Activated CD4-positive, alpha-beta T cell treated with anti-CD3 and anti-CD28 coated beads, Interleukin-2, Interleukin-4, amounts not matched to agents 100 ng/mL and 50 ng/mL, durations not matched to agents 16 hours and 8 hours (primary cell): ENCODE measurements around the gene ZNF579.
"Not testable (repeated sequence)": the region's sequence is repeated elsewhere in the genome, so short reads cannot be mapped to it uniquely, and the experiment has no call there.

Source experiments
- DNase-seq: peaks from one replicate; pipeline ENCODE4 v3.0.0-alpha.2; 2020; ENCODE audit warnings: low spot score

ZNF579 gene

DNA sequence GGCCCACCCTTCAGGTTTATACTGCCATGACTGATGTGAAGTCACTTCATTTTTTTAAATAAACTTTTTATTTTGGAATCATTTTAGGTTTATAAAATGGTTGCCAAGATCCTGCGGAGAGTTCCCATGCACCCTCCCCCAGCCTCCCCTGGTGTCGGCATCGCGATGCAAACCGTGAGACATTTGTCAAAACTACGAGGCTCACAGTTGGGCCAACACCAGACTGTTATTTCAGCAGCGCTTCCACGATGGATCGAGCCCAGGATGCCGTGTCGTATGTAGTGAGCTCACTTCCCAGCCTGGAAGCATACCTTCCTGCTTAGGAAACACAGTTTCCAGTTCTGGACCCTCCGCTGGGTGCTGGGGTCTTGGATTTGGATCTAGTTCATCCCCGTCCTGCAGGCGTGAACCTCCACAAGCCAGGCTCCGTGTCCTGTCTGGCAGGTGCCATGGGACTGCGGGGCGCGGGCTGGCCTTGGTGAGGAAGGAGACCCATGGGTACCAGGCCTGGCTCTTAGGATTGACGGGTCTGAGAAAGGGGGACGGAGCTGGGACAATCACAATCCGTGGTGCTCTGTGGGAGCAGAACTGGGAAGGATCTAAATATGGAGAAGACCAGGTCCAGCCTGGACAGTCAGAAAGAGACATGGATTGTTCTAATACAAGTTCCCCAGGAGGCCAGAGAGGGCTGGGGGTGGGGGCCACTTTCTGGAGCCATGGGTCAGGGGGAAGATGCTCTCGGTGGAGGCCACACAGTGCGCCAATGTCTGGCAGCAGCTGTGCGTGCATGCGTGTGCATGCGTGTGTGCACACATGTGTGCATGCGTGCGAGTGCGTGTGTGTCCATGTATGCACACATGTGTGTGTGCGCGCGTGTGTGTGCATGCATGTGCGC, 41.3 kb downstream of the ZNF579 start:
- no peak for DNase-seq

DNA sequence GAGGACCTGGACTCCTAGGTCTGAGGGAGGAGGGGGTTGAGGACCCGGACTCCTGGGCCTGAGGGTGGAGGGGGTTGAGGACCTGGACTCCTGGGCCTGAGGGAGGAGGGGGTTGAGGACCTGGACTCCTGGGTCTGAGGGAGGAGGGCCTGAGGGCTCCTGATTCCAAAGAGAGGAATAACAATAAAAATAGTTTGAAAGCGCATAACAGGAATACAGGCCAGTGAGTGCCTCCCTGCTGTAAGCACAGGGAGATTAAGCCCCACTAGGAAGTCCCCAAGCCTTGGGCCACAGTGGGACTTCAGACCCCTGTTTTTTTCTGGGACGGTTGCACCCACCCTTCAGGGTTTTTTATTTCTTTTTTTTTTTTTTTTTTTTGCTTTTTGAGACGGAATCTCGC, 42.5 kb downstream of the ZNF579 start:
- DNase-seq: no peak

DNA sequence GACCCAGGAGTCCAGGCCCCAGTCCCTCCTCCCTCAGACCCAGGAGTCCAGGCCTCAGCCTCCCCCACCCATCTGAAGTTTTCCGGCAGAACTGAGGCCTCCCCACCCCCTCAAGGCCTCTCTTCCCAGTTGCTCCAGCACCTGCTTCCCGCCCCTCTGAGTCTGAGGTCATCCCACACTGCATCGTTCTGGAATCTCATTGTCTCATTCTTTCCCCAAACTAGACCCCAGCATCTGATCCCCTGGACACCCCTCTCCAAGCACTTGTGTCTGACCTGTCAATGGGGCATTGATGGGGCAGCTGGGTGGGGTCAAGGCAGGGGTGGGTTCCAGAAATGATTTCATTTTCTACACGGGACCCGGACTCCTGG, 42.9 kb downstream of the ZNF579 start:
- no peak for DNase-seq

DNA sequence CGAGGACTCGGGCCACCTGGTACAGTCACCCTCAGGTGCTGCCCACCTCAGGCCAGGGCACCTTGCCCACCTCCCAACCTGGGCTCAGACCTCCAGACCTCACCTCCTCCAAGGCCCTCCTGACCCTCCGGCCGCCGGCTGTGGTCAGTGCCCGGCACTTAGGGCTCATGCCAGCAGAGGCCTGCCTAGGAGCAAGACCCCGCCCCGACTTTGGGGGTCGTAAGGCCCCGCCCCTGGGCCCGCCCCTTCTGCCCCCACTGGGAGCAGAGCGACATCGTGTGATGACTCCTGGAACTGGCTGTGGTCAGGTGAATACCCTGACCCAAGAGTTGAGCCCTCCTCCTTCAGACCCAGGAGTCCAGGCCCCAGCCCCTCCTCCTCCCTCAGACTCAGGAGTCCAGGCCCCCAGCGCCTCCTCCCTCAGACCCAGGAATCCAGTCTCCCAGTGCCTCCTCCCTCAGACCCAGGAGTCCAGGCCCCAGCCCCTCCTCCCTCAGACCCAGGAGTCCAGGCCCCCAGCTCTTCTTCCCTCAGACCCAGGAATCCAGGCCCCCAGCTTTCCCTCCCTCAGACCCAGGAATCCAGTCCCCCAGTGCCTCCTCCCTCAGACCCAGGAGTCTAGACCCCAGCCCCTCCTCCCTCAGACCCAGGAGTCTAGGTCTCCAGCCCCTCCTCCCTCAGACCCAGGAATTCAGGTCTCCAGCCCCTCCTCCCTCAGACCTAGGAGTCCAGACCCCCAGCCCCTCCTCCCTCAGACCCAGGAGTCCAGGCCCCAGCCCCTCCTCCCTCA, 43.5 kb downstream of the ZNF579 start, which contains the start of gene SBK2:
Gene SBK2, minus strand, starts transcription at position 183 of the 790 bp plus-strand sequence. CDS start 839 bp downstream, outside the sequence.
- DNase-seq: no peak

DNA sequence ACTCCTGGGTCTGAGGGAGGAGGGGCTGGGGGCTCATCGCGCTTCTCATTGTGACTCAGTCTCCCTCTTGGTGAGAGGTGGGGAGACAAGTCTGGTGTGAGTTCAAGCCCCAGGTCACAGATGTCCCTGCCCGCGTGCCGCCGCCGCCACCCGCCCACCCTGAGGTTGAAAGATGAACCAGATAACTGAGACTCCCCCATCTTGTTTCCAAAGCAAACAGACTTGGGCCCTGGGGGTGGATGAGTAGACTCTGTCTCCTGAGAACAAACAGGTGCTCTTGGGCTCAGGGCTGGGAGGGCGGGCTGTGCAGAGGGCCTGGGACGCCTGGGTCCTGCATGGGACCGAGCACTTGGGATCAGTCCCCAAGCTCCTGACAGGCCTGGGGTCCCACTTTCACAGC, 44.3 kb downstream of the ZNF579 start:
- DNase-seq: no peak

DNA sequence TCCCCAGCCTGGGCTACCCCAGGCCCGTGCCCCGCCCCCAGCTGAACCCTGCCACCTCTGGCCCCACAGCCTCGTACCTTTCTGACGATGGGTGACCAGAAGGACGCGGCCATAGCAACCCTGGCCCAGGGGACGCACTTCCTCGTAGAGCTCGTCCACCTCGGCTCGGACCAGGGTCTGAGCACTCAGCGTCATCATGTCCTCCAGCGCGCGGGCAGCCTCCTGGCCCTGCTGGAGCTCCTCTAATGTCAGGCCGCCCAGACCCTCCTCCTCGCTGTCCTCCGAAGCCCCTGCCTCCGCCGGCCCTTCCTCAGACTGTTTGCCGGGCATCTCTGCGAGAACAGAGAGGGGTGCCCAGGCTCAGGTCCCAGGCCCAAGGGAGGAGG, 44.7 kb downstream of the ZNF579 start:
- DNase-seq: no peak

DNA sequence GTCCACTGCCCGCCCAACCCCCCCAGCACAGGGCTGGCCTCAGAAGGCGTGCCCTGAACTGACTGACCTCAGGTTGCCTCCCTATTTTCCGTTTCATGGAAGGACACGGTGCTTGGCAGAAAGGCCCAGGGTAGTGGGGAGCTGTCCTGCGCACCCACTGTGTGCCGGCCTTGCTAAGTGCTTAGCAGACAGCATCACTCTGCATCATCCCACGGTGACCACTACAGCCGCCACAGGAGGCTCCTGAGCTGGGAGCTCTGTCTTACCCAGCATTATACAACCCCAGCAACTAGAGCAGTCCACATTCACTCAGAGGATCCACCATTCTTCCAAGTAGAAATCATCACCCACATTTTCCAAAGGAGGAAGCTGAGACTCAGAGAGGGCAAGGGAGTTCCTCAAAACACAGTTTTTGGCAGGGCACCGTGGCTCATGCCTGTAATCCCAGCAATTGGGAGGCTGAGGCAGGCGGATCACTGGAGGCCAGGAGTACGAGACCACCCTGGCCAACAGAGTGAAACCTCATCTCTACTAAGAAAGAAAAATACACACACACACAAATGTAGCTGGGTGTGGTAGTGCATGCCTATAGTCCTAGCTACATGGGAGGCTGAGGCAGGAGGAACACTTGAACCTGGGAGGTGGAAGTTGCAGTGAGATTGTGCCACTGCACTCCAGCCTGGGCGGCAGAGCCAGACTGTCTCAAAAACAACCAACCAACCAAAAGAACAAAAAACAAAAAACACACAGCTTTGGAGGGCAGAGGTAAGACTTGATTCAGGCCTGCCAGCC, 45.3 kb downstream of the ZNF579 start:
- DNase-seq: no peak

DNA sequence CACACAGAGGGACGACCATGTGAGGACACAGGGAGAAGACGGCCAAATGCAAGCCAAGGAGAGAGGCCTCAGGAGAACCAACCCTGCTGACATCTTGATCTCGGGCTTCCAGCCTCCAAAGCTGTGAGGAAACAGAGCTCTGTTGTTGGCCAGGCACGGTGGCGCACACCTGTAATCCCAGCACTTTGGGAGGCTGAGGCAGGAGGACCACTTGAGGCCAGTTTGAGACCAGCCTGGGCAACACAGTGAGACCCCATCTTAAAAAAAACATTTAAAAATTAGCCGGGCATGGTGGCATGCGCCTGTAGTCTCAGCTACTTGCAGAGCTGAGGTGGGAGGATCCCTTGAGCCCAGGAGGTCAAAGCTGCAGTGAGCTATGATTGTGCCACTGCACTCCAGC, 46.4 kb downstream of the ZNF579 start:
- DNase-seq: not testable (repeated sequence)

DNA sequence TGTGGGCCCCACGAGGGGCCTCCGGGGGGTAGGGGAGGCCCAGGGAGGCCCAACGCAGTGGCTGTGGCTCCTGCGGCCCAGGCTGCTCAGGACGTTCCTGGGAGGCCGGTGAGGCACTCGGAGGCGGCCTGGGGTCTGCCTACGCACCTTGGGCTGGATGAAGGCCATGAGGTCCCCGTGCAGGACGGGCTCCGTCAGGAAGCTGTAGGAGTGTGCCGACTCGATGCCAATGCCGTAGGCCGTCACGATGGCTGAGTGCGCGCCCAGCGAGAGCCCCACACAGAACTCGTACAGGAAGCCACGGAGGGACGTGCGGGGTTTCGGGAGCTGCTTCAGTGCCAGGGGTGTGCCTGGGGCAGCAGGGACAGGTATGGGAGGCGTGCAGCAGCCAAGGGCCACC, 49.7 kb downstream of the ZNF579 start:
- no peak for DNase-seq

DNA sequence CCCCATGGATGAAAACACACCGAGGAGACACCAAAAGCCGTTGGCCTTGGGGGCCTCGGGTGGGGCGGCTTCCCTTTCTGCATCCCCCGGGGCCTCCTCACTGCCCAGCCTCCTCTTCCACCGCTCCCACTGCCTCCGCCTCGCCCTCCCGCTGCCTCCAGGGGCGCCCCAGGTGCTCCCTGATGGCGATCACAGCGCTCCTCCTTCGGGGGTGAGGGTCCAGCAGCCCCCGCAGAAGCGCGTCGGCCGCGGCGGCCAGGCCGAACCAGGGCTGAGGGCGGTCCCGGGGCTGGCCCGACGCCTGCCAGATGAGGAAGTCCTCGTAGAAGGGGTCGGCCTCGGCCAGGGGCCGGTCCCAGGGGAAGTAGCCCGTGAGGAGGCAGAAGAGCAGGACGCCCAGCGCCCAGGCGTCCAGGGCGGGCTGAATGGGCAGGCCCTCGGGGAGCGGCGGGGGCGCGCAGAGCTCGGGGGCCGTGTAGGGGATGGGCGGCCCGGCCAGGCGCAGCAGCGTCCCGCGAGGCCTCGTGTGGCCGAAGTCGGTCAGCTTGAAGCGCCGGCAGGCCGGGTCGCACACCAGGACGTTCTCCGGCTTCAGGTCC, 50.9 kb downstream of the ZNF579 start:
- DNase-seq: no peak

DNA sequence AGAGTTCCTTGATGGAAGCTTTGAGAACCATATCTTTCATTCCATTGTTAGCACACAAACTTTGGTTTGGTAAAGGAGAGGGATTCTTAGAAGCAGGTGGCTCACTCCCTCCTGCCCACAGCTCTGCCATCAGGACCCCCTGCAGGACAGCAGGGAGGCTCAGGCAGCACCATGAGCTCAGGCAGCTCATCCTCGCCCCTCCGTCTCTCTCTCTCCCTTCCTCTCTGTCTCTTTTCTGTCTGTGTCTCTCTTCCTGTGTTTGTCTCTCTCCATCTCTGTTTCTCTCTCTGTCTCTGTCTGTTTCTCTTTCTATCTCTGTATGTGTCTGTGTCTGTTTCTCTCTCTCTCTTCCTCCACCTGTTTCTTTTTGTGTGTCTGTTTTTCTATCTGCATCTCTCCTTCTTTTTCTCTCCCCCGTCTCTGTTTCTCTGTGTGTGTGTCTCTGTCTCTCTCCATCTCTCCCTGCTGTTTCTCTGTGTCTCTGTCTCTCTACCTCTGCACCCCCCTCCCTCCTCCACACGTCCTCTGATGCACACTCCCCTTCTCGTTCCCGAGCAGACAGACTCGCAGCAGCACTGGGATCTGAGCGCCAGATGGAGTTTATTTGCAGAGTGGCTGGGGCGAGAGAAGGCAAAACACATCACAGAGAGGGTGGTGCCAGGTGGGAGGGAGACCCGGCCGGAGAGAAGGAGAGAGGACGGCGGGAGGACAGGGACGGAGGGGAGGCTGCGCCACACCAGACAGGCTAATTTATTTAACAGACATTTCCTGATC, 52.4 kb downstream of the ZNF579 start:
- no peak for DNase-seq

DNA sequence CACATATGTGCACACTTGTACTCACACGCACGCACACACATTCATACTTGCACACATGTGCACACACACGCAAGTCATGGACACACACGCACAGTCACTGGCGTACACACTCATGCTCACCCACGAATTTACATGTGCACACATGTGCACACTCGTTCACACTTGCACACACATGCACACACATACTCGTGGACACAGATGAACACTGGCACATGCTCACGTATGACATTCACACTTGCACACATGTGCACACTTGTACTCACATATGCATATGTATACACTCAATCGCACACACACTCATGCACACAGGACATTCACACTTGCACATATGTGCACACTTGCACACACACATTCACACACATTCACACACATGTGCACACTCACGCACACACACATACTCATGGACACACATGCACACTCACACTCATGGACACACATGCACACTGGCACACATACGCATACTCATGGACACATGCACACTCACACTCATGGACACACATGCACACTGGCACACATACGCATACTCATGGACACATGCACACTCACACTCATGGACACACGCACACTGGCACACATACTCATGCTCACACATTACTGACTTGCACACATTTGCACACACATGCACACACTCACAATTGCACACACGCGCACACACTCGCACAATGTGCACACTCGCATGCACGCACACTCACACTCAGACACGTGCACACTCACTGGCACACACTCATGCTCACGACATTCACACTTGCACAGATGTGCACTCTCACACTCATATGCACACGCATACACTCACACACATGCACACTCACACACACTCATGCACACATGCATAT, 53.2 kb downstream of the ZNF579 start:
- no peak for DNase-seq
